RWPE1 (cell line): ENCODE results near the gene MYL5.

Experiments
- CTCF ChIA-PET: fragments of 350-600 bp; sonication (Branson Sonifier 250); formaldehyde crosslinking; extraction: SDS; loops from one replicate; lab custom pipeline; 2021; lab: Yijun Ruan, JAX
- POLR2A ChIA-PET: fragments of 400-600 bp; formaldehyde crosslinking; extraction: SDS; loops from one replicate; lab custom pipeline; 2020; ENCODE audit warnings: antibody characterized with exemption; ENCODE audit not compliant: low non-redundant PET; lab: Yijun Ruan, JAX
- DNase-seq: peaks from one replicate; pipeline ENCODE4 v3.0.0; 2012; ENCODE audit warnings: low spot score
- H3K27ac ChIP-seq: fragments of 450-650 bp; 2 replicates; pipeline ENCODE4 v1.5.1; 2017
- CTCF ChIP-seq: fragments of 450-650 bp; conservative IDR thresholded peaks from 2 replicates; pipeline ENCODE4 v1.5.1; 2017; ENCODE audit warnings: low read depth, mild to moderate bottlenecking

Gene MYL5

DNA sequence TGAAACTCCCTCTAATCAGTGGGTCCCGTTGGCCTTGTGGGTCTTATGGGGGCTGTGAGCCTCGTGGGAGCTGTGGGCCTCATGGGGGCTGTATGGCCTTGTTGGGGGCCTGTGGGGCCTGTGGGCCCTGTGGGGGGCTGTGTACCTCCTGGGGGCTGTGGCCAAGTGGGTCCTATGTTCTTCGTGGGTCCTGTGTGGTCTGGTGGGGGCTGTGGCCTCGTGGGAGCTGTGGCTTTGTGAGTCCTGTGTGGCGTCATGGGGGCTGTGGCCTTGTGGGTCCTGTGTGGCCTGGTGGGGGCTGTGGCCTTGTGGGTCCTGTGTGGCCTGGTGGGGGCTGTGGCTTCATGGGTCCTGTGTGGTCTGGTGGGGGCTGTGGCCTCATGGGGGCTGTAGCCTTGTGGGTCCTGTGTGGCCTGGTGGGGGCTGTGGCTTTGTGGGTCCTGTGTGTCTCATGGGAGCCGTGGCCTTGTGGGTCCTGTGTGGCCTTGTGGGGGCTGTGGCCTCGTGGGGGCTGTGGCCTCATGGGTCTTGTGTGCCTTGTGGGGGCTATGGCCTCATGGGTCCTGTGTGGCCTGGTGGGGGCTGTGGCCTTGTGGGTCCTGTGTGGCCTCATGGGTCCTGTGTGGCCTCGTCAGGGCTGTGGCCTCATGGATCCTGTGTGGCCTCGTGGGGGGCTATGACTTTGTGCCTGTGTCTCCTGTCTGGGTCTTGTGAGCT, 38.7 kb downstream of the MYL5 start:
- TF ChIP-seq CTCF = no peak

DNA sequence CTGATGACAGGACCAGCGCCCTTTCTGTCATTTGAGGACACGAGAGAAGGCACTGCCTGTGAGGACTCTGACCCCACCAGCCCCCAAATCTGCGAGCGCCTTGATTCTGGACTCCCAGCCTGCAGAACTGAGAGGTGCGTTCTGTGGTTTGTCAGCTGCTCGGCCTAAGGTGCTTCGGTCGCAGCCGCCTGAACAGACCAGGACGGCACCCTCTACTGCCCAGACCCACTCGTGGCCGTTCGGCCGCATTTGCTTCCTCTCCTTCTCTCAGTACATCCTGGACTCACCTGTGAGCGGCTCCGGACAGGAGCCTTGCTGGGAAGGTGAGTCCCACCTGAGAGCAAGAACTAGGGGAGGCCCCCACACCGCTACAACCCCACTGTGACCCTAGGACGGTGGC, 39.7 kb downstream of the MYL5 start:
- no peak for DNase-seq
- POLR2A ChIA-PET = no interaction called here
- no peak for TF ChIP-seq CTCF
- no peak overlapping the region for H3K27ac ChIP-seq
- CTCF ChIA-PET = no interaction called here

More for the DNA sequence above, 38.7 kb downstream of the MYL5 start:
- DNase-seq = no peak
- CTCF ChIA-PET = interaction anchor here (0.7 kb wide), 1 partner anchor 588 kb away, joined by 3 read pairs; no protein-coding TSS in a partner anchor
- POLR2A ChIA-PET = no interaction called here
- H3K27ac ChIP-seq = peak overlapping the region; percentile 20; the same call in 1 of the 2 replicates

DNA sequence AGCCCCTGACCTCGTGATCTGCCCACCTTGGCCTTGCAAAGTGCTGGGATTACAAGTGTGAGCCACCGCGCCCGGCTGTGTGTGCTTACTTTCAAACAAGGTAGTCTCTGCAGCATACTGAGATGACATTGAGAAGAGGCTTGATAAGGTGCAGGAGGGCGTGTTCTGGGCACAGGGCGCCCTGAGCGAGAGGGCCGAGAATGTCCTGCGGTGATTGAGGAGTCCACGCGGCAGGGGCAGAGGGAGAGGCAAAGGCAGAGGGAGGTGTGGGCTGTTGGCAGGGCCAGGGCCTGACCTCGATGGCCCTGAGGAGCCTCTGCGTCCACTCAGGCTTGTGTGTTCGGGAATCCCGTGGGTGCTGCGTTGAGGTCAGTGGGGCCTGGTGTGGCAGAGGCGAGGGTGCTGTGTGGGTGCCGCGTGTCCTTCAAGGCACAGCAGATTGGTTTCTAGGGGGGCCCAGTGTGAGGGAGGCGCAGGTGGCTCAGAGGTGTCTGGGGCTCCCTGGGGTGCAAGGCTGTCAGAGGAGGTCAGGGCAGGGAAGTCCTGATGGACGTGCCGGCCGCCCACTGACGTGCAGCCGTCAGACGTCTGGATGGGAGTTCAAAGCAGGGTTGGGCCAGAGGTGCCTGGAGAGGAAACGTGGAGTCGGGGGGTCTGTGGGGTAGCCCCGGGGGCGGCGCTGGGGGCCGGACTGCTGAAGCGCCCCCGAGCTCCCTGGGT, 43.4 kb downstream of the MYL5 start:
- no peak for TF ChIP-seq CTCF
- no peak overlapping the region for H3K27ac ChIP-seq
- ChIA-PET CTCF (interaction anchor here (0.6 kb wide), 1 partner anchor 21 kb away, joined by 4 read pairs; no protein-coding TSS in a partner anchor), POLR2A (no interaction called here)
- DNase-seq = no peak

DNA sequence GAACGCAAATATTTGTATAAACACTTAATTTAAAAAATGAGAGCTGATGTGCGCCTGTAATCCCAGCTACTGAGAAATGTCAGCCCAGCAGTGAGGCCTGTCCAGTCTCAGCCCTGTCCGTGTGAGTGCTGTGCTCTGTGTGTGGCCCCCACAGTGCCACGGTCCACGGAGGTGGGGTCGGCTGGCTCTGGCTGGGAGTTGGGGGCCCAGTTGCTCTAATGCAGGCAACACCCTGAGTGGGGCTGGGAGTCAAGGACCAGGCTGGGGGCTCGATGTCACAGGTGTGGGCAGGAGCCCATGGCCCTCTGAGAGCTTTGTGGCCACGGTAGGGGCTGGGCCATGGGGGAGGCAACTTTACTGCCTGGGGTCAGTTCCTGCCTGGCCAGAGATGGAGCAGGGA, 44.1 kb downstream of the MYL5 start:
- no peak overlapping the region for H3K27ac ChIP-seq
- CTCF ChIA-PET = no interaction called here
- no peak for TF ChIP-seq CTCF
- DNase-seq = no peak
- POLR2A ChIA-PET = no interaction called here

GRCh38 chr4:720111-720860, 45.9 kb downstream of the MYL5 start:
- TF ChIP-seq CTCF = no peak
- ChIA-PET CTCF (interaction anchor here (1.0 to 1.4 kb wide), 2 partner anchors 22 to 36 kb away, joined by 3 to 7 read pairs; no protein-coding TSS in a partner anchor), POLR2A (no interaction called here)
- peak overlapping the region; percentile 75 for H3K27ac ChIP-seq
- no peak for DNase-seq
